Ishikawa (cell line): ENCODE data around the gene CD300LG.

ENCODE experiments used
- CEBPB ChIP-seq: IDR thresholded peaks from 2 replicates; pipeline ENCODE4 v1.6.1; 2012
- CREB1 ChIP-seq: IDR thresholded peaks from 2 replicates; pipeline ENCODE4 v1.6.1; 2012; ENCODE audit warnings: low read depth
- EGR1 ChIP-seq: IDR thresholded peaks from 2 replicates; pipeline ENCODE4 v1.6.1; 2012
- EP300 ChIP-seq: IDR thresholded peaks from 2 replicates; pipeline ENCODE4 v1.6.1; 2012; ENCODE audit warnings: borderline replicate concordance
- FOXM1 ChIP-seq: IDR thresholded peaks from 2 replicates; pipeline ENCODE4 v1.6.1; 2012; ENCODE audit warnings: low read depth, borderline replicate concordance
- NFIC ChIP-seq: IDR thresholded peaks from 2 replicates; pipeline ENCODE4 v1.6.1; 2012
- RAD21 ChIP-seq: IDR thresholded peaks from 2 replicates; pipeline ENCODE4 v1.6.1; 2012; ENCODE audit warnings: low read depth
- TAF1 ChIP-seq: IDR thresholded peaks from 2 replicates; pipeline ENCODE4 v1.6.1; 2012; ENCODE audit warnings: low read depth, mild to moderate bottlenecking
- TCF12 ChIP-seq: IDR thresholded peaks from 2 replicates; pipeline ENCODE4 v1.6.1; 2012; ENCODE audit warnings: low read depth
- TEAD4 ChIP-seq: IDR thresholded peaks from 2 replicates; pipeline ENCODE4 v1.6.1; 2012
- YY1 ChIP-seq: IDR thresholded peaks from 2 replicates; pipeline ENCODE4 v1.6.1; 2012; ENCODE audit warnings: low read depth
- ZBTB7A ChIP-seq: IDR thresholded peaks from 2 replicates; pipeline ENCODE4 v1.6.1; 2012; ENCODE audit warnings: low read depth
- TF ChIP-seq, protein P1 (sequence below): IDR thresholded peaks from 2 replicates; pipeline ENCODE4 v1.6.1; 2012
- TF ChIP-seq, protein P2 (sequence below): IDR thresholded peaks from 2 replicates; pipeline ENCODE4 v1.6.1; 2012
- TF ChIP-seq, protein P3 (sequence below): IDR thresholded peaks from 2 replicates; pipeline ENCODE4 v1.6.1; 2012; ENCODE audit warnings: low read depth, mild to moderate bottlenecking

CD300LG gene

DNA sequence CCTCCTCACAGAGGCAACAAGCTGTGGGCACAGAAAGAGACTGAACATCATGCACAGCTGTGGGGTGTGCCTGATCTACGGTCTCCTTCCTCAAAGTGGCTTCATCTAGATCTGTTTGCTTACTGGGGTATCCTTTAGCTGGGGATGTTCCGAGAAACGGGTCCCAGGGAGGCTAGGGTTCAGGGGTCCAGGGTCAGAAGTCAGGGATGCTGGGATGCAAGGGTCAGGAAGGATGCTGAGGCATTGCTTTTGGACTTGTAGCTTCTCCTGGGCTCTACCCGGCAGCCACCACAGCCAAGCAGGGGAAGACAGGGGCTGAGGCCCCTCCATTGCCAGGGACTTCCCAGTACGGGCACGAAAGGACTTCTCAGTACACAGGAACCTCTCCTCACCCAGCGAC, 6.6 kb downstream of the CD300LG start:
- TF ChIP-seq RAD21 (no peak), CEBPB (no peak), TEAD4 (no peak), TAF1 (no peak), CREB1 (no peak), ZBTB7A (no peak), EGR1 (no peak), NFIC (no peak), FOXM1 (no peak), YY1 (no peak), TCF12 (no peak), EP300 (no peak)
- TF ChIP-seq, protein P1, sequence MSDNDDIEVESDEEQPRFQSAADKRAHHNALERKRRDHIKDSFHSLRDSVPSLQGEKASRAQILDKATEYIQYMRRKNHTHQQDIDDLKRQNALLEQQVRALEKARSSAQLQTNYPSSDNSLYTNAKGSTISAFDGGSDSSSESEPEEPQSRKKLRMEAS: no peak
- TF ChIP-seq, protein P2, sequence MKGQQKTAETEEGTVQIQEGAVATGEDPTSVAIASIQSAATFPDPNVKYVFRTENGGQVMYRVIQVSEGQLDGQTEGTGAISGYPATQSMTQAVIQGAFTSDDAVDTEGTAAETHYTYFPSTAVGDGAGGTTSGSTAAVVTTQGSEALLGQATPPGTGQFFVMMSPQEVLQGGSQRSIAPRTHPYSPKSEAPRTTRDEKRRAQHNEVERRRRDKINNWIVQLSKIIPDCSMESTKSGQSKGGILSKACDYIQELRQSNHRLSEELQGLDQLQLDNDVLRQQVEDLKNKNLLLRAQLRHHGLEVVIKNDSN: no peak
- TF ChIP-seq, protein P3, sequence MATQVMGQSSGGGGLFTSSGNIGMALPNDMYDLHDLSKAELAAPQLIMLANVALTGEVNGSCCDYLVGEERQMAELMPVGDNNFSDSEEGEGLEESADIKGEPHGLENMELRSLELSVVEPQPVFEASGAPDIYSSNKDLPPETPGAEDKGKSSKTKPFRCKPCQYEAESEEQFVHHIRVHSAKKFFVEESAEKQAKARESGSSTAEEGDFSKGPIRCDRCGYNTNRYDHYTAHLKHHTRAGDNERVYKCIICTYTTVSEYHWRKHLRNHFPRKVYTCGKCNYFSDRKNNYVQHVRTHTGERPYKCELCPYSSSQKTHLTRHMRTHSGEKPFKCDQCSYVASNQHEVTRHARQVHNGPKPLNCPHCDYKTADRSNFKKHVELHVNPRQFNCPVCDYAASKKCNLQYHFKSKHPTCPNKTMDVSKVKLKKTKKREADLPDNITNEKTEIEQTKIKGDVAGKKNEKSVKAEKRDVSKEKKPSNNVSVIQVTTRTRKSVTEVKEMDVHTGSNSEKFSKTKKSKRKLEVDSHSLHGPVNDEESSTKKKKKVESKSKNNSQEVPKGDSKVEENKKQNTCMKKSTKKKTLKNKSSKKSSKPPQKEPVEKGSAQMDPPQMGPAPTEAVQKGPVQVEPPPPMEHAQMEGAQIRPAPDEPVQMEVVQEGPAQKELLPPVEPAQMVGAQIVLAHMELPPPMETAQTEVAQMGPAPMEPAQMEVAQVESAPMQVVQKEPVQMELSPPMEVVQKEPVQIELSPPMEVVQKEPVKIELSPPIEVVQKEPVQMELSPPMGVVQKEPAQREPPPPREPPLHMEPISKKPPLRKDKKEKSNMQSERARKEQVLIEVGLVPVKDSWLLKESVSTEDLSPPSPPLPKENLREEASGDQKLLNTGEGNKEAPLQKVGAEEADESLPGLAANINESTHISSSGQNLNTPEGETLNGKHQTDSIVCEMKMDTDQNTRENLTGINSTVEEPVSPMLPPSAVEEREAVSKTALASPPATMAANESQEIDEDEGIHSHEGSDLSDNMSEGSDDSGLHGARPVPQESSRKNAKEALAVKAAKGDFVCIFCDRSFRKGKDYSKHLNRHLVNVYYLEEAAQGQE: no peak

DNA sequence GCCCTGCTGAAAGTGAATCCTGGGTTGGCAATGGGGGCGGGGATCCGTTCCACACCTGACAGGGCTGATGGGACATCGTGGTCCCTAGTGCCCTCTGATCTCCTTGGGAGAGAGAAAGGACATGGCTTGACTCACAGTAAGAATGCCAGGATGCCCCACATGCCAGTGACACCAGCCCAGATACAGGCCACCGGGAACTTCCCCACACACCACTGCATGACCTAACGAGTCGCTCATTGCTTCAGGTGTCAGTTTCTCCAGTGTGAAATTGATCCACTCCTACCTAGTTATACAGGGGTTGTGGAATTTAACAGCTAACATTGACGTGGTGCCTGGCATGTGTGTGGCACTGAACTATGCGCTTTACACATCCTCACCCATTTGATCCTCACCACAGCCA, 7.5 kb downstream of the CD300LG start:
- TF ChIP-seq ZBTB7A (no peak), TEAD4 (no peak), TCF12 (no peak), TAF1 (no peak), YY1 (no peak)

DNA sequence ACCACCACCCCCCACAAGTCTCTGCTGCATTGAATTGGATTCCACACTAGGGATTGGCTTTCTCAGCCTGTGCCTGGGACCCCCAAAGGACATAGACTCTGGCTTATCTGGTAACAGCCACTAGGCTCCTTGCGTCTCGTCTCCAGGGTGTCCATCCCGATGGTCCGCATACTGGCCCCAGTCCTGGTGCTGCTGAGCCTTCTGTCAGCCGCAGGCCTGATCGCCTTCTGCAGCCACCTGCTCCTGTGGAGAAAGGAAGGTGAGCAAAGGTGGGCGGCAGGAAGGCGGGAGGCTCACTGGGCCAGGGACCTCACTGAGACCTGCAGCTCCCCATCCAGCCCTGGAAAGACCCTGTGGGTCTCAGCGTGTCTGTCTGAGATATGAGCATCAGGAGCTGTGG, 8.1 kb downstream of the CD300LG start:
- TF ChIP-seq TEAD4 (no peak), RAD21 (no peak), CREB1 (no peak), FOXM1 (no peak), CEBPB (no peak), EP300 (no peak), TCF12 (no peak), EGR1 (no peak), NFIC (no peak), TAF1 (no peak), ZBTB7A (no peak), YY1 (no peak)
- TF ChIP-seq, protein P2: no peak
- TF ChIP-seq, protein P1: no peak
- TF ChIP-seq, protein P3: no peak

DNA sequence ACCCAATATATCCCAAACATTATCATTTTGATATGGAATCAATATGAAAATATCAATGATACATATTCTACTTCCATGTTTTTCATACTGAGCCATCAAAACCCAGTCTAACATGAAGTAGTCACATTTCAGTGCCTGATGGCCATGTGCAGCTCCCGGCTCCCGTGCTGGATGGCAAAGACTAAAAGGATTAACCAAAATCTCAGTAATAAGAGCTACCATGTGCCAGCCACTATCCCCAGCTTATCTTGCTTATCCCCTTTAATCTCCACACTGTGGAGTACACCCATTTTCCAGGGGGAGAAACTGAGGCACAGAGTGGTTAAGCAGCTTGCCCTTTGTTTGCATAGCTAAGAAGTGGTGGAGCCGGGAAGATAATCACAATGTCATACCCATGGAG, 9.2 kb downstream of the CD300LG start:
- TF ChIP-seq EGR1 (no peak), EP300 (no peak), YY1 (no peak), TAF1 (no peak), FOXM1 (no peak), RAD21 (no peak), NFIC (no peak), CREB1 (no peak), CEBPB (no peak)
- TF ChIP-seq, protein P1: no peak
- TF ChIP-seq, protein P2: no peak

DNA sequence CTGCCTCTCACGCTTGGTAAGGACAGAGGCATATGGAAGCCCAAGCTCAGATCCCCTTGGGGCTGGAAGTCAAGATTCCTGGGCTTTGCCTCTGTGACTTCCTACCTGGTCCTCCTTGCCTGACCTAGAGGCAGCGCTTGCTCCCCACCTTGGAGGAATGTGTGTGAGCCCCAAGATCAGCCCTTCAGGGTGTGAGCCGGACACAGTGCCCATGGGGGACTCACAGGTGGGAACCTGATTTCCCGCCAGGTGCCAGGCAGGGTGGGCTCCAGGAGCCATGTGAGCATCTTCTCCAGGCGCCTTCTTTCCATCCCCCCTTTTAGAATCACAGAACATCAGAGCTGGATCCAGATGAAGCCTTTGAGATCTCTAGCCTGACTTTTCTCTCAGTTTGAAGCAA, 10.2 kb downstream of the CD300LG start:
- TF ChIP-seq, protein P1: no peak
- TF ChIP-seq YY1: no peak

DNA sequence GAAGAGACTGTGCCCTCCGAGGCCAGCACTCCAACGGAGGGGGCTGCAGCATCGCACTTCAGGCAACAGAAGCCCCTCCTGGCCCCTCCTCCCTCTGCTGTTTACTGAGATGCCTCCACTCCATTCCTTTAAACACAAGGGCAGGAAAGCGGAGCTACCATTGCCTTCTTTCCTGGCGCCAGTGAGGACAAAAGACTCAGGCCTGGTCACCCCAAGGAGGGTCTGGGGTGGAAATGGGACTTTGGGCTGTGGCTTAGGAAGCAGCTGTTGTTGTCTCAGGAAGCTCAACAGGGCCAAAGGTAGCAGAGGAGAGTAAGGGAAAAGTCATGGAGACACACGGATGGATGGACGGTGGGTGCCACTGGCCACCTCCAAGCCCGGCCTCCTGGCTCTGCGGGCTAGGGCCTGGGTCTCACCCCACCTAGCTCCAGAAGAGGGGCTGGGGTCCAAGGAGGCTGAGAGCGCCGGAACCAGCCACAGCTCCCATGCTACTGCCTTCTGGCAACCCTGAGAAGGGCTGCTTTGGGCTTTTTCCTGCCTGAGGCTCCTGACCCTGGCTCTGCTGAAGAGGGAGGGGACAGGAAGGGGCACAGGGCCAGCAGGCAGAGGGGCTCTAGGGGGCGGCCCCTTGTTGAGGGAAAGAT, 11.1 kb downstream of the CD300LG start:
- TF ChIP-seq RAD21 (no peak), TEAD4 (no peak), CEBPB (no peak), TCF12 (no peak), ZBTB7A (no peak), FOXM1 (no peak), NFIC (no peak), YY1 (no peak)
- TF ChIP-seq, protein P3: no peak
- TF ChIP-seq, protein P2: no peak
